ENCODE results near the gene DCST1. TPM values are rescaled to one million over a fixed set of nuclear protein-coding genes. Genes with fewer than 3 reads are reported as not detected.

Gene DCST1
- total and polyA plus RNA-seq, 2 of the 13 experiments (the other 11 are each of a cell fraction or from before 2014, with no cell fraction given) = 0.04 TPM; not detected in 1

DNA sequence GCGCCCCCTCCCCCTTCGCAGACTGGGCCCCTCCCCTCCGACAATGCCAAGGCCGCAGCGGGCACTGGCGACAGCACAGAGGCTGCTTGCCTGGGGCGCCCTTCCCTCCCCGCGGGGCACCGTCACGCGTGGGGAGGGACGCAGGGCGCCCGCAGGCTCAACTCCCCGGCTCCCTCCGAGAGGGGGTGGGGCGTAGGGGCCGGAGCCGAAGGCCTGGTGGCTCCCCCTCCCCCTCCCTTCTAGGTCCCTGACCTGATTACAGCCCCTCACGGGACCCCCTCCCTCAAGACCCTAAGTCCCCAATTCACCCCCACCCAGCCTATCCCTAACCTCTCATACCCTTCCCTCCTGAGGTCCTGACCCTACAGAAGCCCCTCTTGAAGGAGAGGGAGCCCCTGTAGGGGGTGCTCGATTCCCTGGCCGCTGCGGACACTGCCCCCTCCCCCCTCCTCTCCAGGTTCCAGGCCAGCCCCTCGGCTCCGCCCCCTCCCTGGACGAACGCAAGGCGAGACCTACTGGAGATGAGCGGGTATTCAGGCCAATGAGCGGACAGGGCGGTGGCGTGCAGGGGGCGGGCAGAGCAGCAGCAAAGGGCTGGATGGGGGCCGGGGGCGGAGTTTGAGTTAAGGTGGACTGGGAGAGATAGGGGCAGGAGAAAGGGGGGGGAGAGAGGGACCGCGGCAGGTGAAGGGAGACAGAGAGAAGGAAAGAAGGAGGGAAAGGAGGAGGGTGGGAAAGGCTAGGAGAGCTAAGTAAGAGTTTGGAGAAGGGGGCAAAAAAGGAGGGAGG, 31.8 kb upstream of the DCST1 start (continued):
- TF ChIP-seq, protein P1, sequence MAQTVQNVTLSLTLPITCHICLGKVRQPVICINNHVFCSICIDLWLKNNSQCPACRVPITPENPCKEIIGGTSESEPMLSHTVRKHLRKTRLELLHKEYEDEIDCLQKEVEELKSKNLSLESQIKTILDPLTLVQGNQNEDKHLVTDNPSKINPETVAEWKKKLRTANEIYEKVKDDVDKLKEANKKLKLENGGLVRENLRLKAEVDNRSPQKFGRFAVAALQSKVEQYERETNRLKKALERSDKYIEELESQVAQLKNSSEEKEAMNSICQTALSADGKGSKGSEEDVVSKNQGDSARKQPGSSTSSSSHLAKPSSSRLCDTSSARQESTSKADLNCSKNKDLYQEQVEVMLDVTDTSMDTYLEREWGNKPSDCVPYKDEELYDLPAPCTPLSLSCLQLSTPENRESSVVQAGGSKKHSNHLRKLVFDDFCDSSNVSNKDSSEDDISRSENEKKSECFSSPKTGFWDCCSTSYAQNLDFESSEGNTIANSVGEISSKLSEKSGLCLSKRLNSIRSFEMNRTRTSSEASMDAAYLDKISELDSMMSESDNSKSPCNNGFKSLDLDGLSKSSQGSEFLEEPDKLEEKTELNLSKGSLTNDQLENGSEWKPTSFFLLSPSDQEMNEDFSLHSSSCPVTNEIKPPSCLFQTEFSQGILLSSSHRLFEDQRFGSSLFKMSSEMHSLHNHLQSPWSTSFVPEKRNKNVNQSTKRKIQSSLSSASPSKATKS (CRISPR knock-in tag; IDR thresholded peaks at IDR 0.05) = no peak
- TF ChIP-seq FOXP4 (CRISPR knock-in tag; IDR thresholded peaks at IDR 0.05) = no peak
- TF ChIP-seq GLI4 (CRISPR knock-in tag; IDR thresholded peaks at IDR 0.05; ENCODE audit: borderline replicate concordance) = no peak
- TF ChIP-seq RAD51 (IDR thresholded peaks at IDR 0.05; ENCODE audit: borderline replicate concordance) = no peak
- no peak for TF ChIP-seq HOXA9 (CRISPR knock-in tag; IDR thresholded peaks at IDR 0.05; ENCODE audit: borderline replicate concordance)
- peak; percentile 11 for TF ChIP-seq YY1 (IDR thresholded peaks at IDR 0.05; ENCODE audit: insufficient read depth, insufficient replicate concordance, low read depth, low read length)
- no peak for TF ChIP-seq HMGXB3 (CRISPR knock-in tag; IDR thresholded peaks at IDR 0.05; ENCODE audit: borderline replicate concordance)
- 0 out of 2 replicates have a peak, but pooled peaks have one; percentile 31 for TF ChIP-seq HDAC2 (CRISPR knock-in tag; IDR thresholded peaks at IDR 0.05)
- no peak for TF ChIP-seq RARA (CRISPR knock-in tag; IDR thresholded peaks at IDR 0.05)
- no peak for TF ChIP-seq ZNF775 (CRISPR knock-in tag; IDR thresholded peaks at IDR 0.05; ENCODE audit: borderline replicate concordance)
- no peak for TF ChIP-seq CCDC6 (CRISPR knock-in tag; IDR thresholded peaks at IDR 0.05)
- TF ChIP-seq, protein P2, sequence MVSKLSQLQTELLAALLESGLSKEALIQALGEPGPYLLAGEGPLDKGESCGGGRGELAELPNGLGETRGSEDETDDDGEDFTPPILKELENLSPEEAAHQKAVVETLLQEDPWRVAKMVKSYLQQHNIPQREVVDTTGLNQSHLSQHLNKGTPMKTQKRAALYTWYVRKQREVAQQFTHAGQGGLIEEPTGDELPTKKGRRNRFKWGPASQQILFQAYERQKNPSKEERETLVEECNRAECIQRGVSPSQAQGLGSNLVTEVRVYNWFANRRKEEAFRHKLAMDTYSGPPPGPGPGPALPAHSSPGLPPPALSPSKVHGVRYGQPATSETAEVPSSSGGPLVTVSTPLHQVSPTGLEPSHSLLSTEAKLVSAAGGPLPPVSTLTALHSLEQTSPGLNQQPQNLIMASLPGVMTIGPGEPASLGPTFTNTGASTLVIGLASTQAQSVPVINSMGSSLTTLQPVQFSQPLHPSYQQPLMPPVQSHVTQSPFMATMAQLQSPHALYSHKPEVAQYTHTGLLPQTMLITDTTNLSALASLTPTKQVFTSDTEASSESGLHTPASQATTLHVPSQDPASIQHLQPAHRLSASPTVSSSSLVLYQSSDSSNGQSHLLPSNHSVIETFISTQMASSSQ (IDR thresholded peaks at IDR 0.05; ENCODE audit: low read depth) = peak; percentile 19; the same call in 1 of the 2 replicates
- TF ChIP-seq, protein P2 (CRISPR knock-in tag; IDR thresholded peaks at IDR 0.05; ENCODE audit: borderline replicate concordance) = no peak
- no peak for TF ChIP-seq MYPOP (CRISPR knock-in tag; IDR thresholded peaks at IDR 0.05)
